Measurements from ENCODE around the gene ADAM21.
A peak's percentile ranks its signal among the peaks of the same experiment; 100 is the strongest.
"Not testable (repeated sequence)": the region's sequence is repeated elsewhere in the genome, so short reads cannot be mapped to it uniquely, and the experiment has no call there.

Gene ADAM21

DNA sequence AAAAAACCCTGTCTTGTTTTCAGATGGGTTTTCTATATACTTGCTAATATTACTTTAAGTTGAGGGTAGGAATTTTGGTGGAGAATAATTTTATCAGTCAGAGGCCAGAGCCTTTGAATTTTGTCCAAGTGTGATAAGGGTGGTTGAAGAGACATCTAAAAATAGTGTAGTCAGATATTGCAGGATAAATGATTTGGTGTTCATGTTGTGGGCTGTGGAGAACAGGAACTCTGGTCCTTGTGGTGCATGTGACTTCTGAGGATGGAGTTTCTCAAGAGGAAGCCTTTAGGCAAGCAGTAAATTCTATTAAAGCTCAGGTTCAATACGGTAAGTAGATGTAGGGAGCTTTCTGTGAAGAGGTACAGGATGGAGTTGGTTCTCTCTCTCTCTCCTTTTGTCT lies 2.8 kb downstream of the ADAM21 start:
- POLR2A ChIA-PET, result no interaction called here
- CTCF ChIA-PET, result no interaction called here
- no peak for DNase-seq (ENCODE audit: extremely low spot score)
- TF ChIP-seq, protein P1, sequence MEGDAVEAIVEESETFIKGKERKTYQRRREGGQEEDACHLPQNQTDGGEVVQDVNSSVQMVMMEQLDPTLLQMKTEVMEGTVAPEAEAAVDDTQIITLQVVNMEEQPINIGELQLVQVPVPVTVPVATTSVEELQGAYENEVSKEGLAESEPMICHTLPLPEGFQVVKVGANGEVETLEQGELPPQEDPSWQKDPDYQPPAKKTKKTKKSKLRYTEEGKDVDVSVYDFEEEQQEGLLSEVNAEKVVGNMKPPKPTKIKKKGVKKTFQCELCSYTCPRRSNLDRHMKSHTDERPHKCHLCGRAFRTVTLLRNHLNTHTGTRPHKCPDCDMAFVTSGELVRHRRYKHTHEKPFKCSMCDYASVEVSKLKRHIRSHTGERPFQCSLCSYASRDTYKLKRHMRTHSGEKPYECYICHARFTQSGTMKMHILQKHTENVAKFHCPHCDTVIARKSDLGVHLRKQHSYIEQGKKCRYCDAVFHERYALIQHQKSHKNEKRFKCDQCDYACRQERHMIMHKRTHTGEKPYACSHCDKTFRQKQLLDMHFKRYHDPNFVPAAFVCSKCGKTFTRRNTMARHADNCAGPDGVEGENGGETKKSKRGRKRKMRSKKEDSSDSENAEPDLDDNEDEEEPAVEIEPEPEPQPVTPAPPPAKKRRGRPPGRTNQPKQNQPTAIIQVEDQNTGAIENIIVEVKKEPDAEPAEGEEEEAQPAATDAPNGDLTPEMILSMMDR (IDR thresholded peaks at IDR 0.05; ENCODE audit: control extremely low read depth, extremely low read depth, low read depth, missing control alignments), result no peak

DNA sequence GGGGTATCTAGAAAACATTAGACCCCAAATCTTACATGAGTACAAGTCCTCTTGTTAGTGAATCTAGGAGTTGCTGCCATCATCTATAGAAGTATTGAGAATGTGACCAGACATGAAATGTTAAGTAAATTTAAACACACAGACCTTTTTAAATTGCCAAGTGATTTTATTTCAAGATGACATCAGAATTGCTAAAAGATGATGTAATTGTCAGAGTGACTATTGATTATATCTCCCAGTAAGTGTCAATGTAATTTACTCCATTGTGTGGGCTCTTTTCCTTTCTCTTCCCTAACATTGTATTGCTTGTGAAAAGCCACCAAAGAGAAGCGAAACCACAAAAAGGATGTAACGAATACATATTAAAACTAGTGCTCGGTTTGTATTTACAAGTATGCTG lies 16.8 kb downstream of the ADAM21 start:
- CTCF ChIA-PET, result no interaction called here
- POLR2A ChIA-PET, result no interaction called here
- TF ChIP-seq, protein P1 (IDR thresholded peaks at IDR 0.05; ENCODE audit: control extremely low read depth, extremely low read depth, low read depth, missing control alignments), result no peak
- no peak for DNase-seq (ENCODE audit: extremely low spot score)

DNA sequence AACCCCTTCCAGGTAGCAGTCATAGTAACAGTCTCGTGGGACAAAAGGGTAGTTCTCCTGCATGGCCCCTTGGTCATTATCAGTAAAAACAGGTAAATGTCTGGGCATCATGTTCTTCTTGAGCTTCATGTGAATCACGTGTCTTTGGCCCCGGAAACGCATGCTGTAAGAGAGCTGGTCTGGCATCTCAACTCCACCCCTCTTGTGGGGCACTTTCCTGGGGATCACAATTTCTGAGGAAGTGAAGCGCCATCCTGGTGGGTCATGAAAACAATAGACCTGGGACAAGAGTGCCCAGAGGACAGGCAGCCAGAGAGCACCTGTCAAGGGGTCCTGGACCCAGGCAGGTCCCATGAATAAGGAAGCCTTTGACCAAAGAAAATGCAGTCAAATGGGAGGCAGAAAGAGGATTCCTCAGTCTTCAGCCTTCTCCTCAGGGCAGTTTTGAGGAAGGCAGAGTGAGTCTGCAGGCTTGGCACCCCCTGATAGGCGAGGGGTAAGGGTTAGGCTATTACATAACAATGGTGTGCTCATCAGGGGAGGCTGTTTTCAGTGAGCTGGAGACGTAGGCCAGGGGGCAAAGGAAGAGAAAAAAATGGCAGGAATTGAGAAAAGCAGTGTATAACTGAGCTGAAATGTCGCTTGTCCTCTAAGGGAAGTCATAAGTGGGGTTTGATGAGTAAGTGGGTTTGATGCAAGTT lies 19.0 kb downstream of the ADAM21 start:
- DNase-seq (ENCODE audit: extremely low spot score); POLR2A ChIA-PET: not testable (repeated sequence)
- CTCF ChIA-PET, result interaction anchor here (1.4 to 2.4 kb wide), 2 partner anchors 17 to 242 kb away, joined by 3 to 4 read pairs; no protein-coding TSS in a partner anchor

DNA sequence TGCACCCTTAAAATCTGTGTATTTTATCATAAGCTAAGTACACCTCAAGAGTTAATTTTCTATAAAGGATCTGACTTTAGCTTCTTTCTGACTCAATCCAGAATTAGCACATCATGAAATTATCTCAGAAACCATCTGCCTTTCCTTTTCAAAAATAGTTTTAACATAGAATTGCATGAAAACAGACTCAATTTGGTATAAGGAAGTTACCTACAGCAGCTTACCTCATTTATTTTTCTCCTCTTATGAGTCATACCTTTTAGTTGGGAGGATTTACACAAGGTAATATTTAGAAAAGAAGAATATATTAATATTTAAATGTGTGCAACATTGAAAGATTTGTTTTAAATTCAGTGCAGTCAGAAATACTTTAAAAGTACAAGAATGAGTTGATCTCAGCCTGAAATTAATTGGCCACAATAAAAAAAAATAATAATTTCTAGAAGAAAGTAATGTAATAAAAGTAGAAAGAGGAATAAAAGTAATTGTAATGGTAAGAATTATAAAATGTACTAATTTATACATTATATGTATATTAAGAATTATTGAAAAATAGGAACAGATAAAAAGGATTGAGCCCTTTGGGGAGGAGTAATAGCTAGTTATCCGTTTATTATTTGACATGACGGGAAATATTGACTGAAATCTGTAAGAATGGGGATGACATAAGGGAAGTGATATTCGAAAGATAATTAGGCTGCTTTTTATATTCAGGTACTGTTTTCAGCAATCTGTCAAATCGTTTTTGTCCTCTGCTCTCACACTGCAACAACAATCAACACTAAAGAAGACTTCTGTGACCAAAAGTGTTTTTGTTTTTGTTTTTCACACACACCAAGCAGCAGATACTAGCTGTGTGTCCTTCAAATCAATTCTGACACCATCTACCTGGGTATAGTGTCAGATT lies 20.5 kb downstream of the ADAM21 start:
- ChIA-PET POLR2A (no interaction called here), CTCF (interaction anchor here (0.7 to 2.4 kb wide), 3 partner anchors 16 to 279 kb away, joined by 3 to 4 read pairs (median 3); no protein-coding TSS in a partner anchor)
- peak; percentile 46 for DNase-seq (ENCODE audit: extremely low spot score)
- TF ChIP-seq, protein P1 (IDR thresholded peaks at IDR 0.05; ENCODE audit: control extremely low read depth, extremely low read depth, low read depth, missing control alignments), result no peak

DNA sequence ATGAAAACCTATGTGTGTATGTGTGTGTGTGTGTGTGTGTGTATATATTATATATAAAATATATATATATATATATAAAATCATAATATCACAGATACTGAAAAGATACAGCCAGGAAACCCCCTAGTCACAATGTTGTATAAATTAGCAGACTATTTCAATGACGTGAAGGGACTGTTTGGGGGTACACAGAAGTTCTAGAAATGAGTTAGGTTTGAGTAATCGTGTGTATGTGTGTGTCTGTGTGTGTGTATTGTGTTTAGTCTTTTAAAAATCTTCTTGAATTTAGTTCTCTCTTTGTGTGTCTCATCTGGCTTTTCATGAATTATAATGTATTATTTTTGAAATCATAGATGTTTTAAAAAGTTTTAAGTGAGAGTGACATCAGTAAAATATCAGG lies 21.9 kb downstream of the ADAM21 start:
- ChIA-PET CTCF (interaction anchor here (2.4 kb wide), 1 partner anchor 239 kb away, joined by 4 read pairs; no protein-coding TSS in a partner anchor), POLR2A (no interaction called here)
- no peak for DNase-seq (ENCODE audit: extremely low spot score)
- TF ChIP-seq, protein P1 (IDR thresholded peaks at IDR 0.05; ENCODE audit: control extremely low read depth, extremely low read depth, low read depth, missing control alignments), result no peak

DNA sequence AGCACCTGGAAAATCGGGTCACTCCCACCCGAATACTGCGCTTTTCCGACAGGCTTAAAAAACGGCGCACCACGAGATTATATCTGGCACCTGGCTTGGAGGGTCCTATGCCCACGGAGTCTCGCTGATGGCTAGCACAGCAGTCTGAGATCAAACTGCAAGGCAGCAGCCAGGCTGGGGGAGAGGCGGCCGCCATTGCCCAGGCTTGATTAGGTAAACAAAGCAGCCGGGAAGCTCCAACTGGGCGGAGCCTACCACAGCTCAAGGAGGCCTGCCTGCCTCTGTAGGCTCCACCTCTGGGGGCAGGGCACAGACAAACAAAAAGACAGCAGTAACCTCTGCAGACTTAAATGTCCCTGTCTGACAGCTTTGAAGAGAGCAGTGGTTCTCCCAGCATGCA lies 23.5 kb downstream of the ADAM21 start:
- POLR2A ChIA-PET; CTCF ChIA-PET; DNase-seq (ENCODE audit: extremely low spot score): not testable (repeated sequence)

DNA sequence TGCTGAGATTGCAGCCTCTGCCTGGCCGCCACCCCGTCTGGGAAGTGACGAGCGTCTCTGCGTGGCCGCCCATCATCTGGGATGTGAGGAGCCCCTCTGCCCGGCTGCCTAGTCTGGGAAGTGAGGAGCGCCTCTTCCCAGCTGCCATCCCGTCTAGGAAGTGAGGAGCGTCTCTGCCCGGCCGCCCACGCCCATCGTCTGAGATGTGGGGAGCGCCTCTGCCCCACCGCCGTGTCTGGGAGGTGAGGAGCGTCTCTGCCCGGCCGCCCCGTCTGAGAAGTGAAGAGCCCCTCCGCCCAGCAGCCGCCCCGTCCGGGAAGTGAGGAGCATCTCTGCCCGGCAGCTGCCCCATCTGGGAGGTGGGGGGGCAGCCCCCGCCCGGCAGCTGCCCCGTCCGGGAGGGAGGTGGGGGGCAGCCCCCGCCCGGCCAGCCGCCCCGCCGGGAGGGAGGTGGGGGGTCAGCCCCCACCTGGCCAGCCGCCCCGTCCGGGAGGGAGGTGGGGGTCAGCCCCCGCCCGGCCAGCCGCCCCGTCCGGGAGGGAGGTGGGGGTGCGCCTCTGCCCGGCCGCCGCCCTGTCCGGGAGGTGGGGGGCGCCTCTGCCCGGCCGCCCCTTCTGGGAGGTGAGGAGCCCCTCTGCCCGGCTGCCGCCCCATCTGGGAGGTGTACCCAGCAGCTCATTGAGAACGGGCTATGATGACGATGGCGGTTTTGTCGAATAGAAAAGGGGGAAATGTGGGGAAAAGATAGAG lies 25.6 kb downstream of the ADAM21 start:
- DNase-seq (ENCODE audit: extremely low spot score); POLR2A ChIA-PET; CTCF ChIA-PET: not testable (repeated sequence)

Data from GM10248 (cell line).